Measurements from ENCODE around the gene MAGI3.
"Not testable (repeated sequence)": the region's sequence is repeated elsewhere in the genome, so short reads cannot be mapped to it uniquely, and the experiment has no call there.

Gene MAGI3

DNA sequence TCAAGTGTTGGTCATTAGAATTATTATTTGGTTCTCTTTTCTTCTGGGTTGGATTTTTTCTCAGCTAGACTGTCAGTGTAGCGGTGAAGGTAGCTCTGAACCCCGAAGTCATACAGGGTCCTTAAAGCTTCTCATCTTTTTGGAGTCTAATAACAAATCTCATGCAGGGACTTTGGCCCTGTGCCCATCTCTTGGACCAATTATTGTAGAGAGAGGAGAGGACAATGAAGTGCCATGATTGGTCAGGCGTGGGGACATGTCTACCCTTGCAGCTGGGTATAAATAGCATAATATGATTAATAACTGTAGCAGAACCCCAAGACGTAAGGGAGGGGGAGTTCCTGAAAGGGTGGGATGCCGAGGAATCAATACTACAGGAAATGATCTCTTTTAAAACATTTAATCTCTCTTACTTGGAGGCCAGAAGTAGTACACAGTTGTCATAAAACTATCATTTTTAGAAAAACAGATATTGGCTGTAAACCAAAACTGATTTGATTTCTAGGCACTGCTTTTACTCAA is 8.8 kb downstream of the MAGI3 start:
- DNase-seq (ENCODE audit: low spot score): no peak

DNA sequence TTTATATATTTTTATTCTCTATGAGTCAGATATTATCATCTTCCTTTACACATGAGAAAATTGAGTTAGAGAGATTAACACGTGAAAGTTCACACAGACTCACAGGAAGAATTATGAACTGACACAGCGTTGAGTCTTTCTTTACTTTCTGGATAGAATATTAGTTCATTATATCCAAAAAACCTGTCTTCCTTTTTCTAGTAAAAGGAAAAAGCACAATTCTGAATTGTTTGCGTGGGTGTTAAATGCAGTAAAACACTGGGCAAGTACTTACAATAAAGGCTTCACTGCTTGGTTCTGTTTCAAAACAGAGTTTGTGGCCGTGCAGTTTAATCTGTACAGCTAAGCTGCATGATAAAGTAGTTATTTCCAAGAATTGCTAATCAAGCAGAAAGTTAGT is 10.8 kb downstream of the MAGI3 start:
- no peak for DNase-seq (ENCODE audit: low spot score)

DNA sequence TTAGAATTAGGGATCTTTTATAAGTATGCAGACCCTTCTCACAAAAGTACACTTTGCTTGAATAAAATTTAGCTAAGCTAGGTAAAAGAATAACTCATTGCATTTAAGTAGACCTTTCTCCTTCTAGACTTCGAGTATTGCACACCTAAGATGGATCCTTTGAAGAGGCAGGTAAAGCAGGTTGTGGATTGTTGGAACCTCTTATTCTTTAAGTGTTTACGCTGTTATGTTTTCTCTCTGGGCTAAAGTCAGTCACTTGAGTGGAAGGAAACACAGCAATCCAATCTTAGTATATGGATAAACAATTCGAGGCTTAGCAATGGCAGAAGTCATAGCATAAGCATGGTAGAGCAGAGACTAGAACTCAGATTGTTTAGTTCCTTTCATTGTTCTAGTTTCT is 11.4 kb downstream of the MAGI3 start:
- no peak for DNase-seq (ENCODE audit: low spot score)

DNA sequence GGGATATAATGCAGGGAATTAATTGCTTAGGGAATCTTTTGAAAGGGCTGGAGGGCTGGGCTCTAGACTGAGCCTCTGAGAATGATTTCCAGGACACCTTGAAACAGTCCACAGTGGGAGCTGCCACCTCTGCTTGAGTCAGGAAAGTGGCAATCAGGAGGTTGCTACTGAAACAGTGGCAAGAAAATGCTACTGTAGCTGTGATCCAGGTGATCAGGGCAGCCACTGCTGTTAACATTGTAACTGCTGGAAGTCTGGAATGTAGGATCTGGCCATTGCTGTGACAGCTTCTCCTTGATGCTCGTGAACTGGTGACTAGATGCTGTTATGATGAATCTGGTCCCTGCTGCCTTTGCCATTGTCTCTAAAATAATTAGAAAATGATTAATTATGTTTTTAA is 12.8 kb downstream of the MAGI3 start:
- no peak for DNase-seq (ENCODE audit: low spot score)

DNA sequence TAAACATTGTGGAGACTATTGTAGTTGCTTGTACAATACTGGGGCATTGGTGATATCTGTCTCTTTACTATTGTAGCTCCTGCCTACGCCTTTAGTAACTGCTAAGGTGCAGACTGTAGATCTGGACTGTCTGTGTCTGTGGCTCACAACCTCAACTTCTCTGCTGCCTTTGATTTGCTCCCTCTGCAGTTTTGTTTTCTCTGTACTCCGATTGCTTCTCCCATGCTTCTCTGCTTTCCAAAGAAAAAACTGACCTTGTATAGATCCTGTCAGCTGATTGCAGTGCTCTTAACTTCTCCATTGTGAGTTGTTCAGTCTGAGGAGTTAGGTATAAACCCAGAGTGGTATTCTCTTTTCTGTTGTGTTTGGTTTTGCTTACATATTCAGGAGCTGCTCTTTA is 15.3 kb downstream of the MAGI3 start:
- DNase-seq (ENCODE audit: low spot score): no peak

DNA sequence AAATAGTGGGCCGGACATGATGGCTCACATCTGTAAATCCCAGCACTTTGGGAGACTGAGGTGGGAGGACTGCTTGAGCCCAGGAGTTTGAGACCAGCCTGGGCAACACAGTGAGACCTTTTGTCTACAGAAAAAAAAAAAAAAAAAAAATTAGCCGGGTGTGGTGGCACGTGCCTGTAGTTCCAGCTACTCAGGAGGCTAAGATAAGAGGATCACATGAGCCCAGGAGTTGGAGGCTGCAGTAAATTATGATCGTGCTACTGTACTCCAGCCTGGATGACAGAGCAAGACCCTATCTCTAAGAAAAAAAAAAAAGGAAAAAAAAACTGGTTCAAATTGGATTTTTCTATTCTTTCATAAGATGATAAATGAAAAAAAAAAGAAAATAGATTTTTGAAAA is 15.8 kb downstream of the MAGI3 start:
- not testable (repeated sequence) for DNase-seq (ENCODE audit: low spot score)

DNA sequence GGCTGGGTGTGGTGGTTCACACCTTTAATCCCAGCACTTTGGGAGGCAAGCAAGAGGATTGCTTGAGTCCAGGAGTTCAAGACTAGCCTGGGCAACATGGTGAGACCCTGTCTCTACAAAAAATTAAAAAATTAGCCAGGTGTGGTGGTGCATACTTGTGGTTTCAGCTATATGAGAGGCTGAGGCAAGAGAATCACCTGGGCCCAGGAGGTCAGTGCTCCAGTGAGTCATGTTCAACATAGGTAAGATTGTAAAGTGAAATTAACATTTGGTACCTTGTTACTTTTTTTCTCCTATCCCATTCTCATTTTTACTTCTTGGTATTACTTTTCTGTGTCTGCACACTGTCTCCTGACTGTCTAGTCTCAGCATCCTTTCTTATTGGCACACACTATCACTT is 19.0 kb downstream of the MAGI3 start:
- no peak for DNase-seq (ENCODE audit: low spot score)

DNA sequence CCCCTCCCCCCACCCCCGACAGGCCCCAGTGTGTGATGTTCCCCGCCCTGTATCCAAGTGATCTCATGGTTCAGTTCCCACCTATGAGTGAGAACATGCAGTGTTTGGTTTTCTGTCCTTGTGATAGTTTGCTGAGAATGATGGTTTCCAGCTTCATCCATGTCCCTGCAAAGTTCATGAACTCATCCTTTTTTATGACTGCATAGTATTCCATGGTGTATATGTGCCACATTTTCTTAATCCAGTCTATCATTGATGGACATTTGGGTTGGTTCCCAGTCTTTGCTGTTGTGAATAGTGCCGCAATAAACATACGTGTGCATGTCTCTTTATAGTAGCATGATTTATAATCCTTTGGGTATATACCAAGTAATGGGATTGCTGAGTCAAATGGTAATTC is 21.7 kb downstream of the MAGI3 start:
- DNase-seq (ENCODE audit: low spot score): not testable (repeated sequence)

DNA sequence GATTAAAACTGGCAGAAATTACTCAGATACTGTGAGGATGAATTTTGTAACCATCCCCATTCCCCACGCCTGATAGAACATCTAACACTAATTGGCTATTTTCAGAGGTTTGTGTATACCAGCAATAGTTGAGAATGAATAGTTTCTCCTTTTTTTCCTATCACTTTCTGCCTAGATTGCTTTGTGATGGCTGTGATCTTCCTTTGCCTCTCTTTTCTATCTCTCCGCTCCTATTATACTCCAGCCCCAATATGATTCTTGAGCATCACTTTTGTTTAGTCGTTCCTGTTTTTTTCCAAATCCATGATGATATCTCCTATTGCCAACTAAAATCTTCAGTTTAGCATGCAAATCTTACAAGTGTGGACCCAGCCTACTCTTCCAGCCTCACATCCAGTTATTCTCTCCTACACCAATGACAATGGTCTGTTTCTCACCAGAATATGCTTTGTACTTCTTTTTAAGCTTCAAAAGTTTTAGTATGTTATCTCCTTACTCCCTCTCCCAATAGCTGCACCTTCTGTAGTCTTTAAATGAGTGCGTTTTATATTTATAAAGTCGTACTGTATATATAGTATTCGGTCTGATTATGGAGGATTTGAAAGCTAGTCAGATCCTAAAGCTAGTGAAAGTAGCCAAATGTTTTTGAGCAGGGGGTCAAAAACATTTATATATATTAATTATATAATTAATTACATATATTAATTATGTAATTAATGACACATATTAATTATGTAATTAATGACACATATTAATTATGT is 25.2 kb downstream of the MAGI3 start:
- no peak for DNase-seq (ENCODE audit: low spot score)

DNA sequence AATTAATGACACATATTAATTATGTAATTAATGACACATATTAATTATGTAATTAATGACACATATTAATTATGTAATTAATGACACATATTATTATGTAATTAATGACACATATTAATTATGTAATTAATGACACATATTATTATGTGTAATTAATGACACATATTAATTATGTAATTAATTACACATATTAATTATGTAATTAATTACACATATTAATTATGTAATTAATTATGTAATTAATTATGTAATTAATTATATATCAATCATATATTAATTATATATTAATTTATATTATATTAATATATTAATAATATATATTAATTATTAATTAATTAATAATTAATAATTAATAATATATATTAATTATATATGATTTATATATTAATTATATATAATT is 25.8 kb downstream of the MAGI3 start:
- not testable (repeated sequence) for DNase-seq (ENCODE audit: low spot score)

DNA sequence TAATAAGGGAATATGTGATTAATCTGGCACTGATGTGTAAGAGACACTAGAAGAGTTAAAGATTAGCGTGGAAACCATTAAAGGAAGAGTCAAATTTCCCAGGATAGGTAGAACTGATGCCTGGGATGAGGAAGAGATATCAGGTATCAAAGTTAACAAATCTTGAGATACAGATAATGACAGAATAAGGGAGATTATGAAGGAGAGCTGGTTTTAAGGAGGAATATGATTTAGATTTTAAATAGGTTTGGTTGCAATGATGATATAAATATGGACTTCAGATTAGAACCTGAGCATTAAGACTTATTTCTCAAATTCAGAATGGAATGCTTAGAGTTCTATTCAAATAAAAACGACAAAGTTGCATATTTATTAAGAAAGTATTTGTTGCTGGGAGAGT is 26.2 kb downstream of the MAGI3 start:
- no peak for DNase-seq (ENCODE audit: low spot score)

DNA sequence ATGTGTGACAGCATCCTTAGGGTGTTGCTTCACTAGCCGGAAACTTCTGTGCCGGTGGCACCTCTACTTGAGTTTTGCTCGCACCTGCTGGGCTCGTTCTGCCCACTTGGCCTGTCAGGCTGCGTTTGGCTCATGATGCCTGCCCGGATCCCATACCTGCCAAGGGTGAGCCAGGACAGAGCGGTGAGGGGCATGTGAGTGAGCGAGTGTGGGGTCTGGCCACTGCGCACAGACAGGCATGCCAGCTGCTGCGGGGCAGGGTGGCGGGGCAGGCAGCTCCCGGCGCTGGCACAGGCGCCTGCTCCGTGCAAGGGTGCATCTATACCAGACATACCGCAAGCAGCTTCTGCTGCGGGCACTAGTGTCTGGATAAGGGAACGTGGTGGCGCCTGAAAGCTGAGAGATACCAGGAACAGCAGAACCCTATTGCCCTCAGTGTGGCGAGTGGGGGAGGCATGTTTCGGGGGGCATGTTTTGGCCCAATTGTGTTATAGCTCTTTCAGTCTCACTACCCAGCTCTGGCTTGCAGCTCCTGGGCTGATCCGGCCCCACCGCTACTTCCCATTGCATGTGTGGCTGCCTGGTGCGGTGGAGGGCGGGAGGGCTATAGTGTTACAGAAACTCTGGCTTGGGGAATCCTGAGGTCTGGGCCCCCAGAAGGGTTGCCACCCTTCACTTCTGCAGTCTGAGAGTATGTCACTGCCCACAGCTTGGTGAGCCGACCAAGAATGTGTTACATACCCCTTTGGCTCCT is 32.2 kb downstream of the MAGI3 start:
- no peak for DNase-seq (ENCODE audit: low spot score)

DNA sequence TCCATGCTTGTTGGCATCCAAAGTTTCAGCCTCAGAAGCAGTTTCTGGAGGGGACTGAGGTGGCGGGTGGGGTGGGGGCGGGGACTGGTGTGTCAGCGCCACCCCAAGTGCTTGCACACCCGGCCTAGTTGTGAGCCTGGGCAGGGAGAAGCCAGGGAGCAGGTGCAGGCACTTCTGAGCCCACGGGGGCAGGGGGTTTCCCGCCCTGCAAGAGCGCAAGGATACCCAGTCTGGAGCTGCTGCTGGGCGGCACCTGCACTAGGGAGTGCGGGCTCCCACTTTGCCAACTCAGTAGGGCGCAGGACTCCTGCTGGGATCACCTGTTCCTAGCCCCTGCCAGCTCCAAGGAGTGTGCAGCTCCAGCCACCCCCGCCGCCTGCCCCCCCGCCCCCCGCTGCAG is 33.5 kb downstream of the MAGI3 start:
- DNase-seq (ENCODE audit: low spot score): no peak

DNA sequence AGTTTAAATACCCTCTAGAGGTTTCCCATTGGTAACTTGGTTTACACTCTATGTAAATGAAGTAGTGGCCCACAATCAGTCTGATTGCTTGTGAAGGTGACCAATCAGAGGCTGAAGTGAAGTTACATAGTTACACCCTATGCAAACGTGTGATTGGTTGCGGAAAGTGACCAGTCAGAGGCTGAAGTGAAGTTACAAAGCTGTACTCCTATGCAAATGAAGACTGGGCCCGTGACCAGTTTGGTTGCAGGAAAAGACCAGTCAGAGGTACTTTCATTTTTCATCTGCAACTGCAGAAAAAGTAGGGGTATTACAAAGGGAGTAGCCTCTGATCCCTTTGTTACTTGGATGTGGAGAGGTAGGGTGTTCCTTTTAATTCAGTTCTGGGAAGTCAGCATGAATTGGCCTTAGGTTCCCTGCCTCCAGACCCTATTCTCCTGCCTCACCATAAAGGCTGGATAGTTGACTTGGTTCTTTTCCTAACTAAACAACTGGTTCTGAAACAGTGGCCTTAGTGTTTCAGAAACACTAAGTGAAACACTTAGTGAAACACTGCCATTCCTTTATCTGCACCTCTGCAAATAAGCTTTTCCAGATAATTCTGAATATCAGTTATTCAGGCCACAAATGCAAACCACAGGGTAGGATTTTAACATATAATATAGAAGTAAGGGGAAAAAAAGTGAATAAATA is 39.3 kb downstream of the MAGI3 start:
- DNase-seq (ENCODE audit: low spot score): no peak

DNA sequence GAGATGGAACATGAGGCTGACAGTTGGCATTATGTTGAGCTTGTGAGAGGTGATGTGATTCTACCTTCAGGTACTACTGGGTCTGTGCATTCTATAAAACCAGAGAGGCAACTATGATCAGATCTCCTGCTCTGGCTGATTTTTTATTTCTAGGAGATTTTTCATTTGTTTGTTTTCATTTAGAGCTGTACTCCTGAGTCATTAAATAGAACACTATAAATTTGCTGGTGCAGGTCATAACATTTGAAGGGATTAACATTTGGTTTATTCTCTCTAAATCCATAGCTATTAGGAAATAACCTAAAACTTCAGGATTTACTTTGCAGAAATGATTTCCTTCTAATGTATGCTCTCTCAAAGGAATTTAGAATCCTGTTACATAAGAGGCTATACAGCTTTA is 42.9 kb downstream of the MAGI3 start:
- no peak for DNase-seq (ENCODE audit: low spot score)

DNA sequence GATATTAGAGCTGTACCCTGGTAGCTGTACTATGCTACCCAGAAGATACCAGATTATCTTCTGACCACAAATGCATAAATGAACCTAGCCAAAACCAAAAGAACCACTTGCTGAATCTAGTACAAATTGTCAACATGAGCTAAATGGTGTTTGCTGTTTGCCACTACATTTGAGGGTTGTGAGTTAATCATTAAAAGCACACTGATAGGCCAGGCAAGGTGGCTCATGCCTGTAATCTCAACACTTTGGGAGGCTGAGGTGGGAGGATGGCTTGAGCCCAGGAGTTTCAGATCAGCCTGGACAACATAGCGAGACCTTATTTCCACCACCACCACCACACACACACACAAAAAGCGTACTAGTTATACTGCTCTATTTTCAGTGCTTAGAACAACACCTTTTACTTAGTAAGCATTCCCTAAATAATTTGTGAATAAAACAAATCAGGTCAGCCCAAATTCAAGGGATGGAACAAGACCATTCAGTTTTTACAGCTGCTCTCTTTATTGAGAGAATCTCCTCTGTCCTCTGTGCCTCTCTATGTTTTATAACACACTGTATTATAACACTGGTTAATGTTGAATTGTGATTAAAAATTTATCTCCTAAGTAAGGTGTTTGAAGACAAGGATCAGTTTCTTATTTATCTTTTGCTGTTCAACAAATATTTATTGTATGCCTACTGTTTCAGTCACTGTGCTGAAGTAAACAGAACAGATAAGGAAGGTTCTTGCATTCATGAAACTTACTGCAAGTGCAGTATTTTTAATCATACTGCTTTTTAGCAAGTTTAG is 44.0 kb downstream of the MAGI3 start:
- no peak for DNase-seq (ENCODE audit: low spot score)

DNA sequence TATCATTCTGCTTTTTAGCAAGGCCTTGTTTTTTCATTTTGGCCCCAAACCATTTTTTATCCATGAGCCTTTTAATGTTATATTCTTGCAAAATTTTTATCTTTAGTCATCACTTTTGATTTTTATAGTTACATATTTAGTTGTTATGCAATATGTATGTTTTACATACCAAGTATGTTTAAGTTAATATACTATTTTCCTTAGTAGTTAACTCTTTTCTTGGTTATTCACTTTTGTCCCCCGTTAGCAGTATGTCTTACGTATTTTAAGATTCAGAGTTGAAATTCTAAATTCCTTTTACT is 44.5 kb downstream of the MAGI3 start:
- DNase-seq (ENCODE audit: low spot score): no peak

DNA sequence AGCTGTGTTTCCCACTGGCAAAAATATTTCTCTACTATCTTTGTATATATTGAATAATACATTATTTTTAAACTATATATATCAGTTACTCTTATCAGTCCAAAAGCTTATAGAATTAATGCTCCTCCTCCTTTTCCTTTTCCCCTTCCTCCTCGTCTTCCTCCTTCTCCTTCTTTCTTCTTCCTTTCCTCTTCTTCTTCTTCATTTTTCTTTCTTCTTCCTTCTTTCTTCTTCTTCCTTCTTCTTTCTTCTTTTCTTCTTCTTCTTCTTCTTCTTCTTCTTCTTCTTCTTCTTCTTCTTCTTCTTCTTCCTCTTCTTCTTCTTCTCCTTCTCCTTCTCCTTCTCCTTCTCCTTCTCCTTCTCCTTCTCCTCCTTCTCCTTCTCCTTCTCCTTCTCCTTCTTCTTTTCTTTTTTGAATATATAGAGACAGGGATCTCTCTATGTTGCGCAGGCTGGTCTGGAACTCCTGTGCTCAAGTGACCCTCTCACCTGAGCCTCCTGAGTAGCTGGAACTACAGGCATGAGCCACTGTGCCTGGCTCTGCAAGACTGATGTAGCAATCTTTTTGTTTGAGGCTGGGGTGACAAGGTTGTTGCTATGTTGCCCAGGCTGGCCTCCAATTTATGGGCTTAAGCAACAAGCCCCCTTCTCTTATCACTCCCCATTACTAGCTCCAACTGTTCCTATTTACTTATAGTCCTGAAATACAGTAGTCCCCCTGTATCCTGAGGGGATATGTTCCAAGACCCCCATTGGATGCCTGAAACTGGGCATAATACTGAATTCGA is 47.4 kb downstream of the MAGI3 start:
- no peak for DNase-seq (ENCODE audit: low spot score)

DNA sequence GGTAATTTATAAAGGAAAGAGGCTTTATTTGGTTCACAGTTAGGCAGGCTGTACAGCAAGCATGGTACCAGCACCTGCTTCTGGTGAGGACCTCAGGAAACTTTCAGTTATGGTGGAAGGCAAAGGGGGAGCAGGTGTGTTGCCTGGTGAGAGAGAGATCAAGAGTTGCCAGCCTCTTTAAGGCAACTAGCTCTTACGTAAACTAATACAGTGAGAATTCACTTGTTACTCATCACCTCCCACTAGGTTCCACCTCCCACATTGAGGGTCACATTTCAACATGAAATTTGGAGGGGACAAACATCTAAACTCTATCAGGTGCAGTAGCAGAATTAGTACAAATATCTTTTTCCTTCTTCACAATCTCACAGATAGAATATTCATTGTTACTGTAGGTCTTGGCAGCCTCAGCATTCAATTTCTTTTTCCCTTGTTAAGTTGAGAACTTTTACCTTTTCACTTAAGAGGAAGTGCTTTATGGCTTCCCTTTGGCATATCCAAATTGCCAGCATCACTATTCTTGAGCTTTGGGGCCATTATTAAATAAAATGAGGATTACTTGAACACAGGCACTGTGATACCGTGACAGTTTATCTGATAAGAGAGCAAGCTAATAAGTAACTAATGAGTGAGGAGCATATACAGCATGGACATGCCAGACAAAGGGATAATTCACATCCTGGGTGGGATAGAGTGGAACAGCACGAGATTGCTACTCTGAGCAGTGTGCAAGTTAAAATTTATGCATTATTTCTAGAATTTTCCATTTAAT is 48.4 kb downstream of the MAGI3 start:
- DNase-seq (ENCODE audit: low spot score): no peak

DNA sequence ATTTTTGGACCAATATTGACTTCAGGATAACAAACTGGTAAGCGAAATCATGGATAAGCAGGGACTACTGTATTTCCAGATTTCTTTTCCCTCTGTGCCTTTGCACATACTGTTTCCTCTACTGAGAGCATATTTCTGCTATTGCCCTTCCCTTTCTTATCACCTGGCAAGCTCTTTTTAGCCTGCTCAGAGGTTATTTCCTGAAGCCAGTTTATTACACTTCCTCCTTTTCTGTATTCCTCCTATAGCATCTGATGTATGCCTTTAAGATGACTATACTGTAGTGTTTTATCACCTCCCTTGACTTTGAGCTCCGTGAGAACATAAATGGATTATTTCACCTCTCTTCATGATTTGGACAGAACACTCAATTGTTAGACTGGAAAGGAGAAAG is 49.0 kb downstream of the MAGI3 start:
- no peak for DNase-seq (ENCODE audit: low spot score)

DNA sequence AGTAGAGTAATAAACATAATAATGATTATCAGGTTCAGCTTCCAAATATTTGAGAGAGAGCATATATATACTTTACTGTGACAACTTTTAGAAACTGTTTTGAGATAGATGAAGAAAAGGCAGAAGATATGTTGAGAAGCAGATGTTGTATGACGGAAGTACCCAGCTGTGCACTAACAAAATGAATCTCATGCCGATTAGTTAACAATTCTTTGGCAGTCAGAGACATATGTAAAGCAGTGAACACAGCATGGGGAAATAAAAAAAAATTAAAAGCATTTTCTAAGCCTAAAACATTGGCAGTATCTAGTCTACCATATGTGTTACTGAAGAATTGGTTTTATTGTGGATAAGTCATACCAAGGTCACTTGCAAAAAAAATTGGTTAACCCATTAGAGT is 51.8 kb downstream of the MAGI3 start:
- no peak for DNase-seq (ENCODE audit: low spot score)

All from RKO (cell line).